Right kidney (tissue), 1 donor: ENCODE results near the gene PLRG1.

Experiments used
- DNase-seq: peaks from one replicate; pipeline ENCODE4 v3.0.0-alpha.2; 2016

The PLRG1 gene

GRCh38 chr4:154526151-154526550, 24.0 kb downstream of the PLRG1 start:
- DNase-seq, result no peak

- DNase-seq, result no peak
Measured at GRCh38 chr4:154521607-154522006, 28.6 kb downstream of the PLRG1 start.

- no peak for DNase-seq
Measured at GRCh38 chr4:154519214-154519613, 31.0 kb downstream of the PLRG1 start.

GRCh38 chr4:154517591-154517990, 32.6 kb downstream of the PLRG1 start:
- no peak for DNase-seq

GRCh38 chr4:154516318-154517029, 33.7 kb downstream of the PLRG1 start:
- DNase-seq, result no peak

GRCh38 chr4:154511981-154512380, 38.2 kb downstream of the PLRG1 start:
- DNase-seq, result no peak

- no peak for DNase-seq
Measured at GRCh38 chr4:154511548-154511947, 38.7 kb downstream of the PLRG1 start.

GRCh38 chr4:154507156-154507555, 43.0 kb downstream of the PLRG1 start:
- no peak for DNase-seq

- no peak for DNase-seq
Measured at GRCh38 chr4:154506253-154506652, 43.9 kb downstream of the PLRG1 start.

- DNase-seq, result no peak
Measured at GRCh38 chr4:154503598-154503997, 46.6 kb downstream of the PLRG1 start.

- DNase-seq, result no peak
Measured at GRCh38 chr4:154502111-154502510, 48.1 kb downstream of the PLRG1 start.

- DNase-seq, result no peak
Measured at GRCh38 chr4:154497889-154498288, 52.3 kb downstream of the PLRG1 start.

- DNase-seq, result no peak
Measured at GRCh38 chr4:154495867-154496266, 54.3 kb downstream of the PLRG1 start.

GRCh38 chr4:154492288-154492687, 57.9 kb downstream of the PLRG1 start:
- DNase-seq, result no peak

- peak; percentile 81 for DNase-seq
Measured at GRCh38 chr4:154491341-154492271, 58.6 kb downstream of the PLRG1 start, which contains the start of gene DCHS2. DCHS2 (minus strand) TSS chr4:154491799; CDS start chr4:154491355, 444 bp downstream.

- peak; percentile 83 for DNase-seq
Measured at GRCh38 chr4:154490583-154491340, 59.4 kb downstream of the PLRG1 start.

GRCh38 chr4:154490234-154490582, 60.0 kb downstream of the PLRG1 start:
- peak; percentile 74 for DNase-seq

- no peak for DNase-seq
Measured at GRCh38 chr4:154489558-154490233, 60.5 kb downstream of the PLRG1 start.

GRCh38 chr4:154487145-154487544, 63.1 kb downstream of the PLRG1 start:
- no peak for DNase-seq

GRCh38 chr4:154485127-154485773, 65.0 kb downstream of the PLRG1 start:
- no peak for DNase-seq
